Body of pancreas (tissue), 4 donors: ENCODE measurements around the gene VIPR1. TPM values are rescaled to one million over a fixed set of nuclear protein-coding genes. Genes with fewer than 3 reads are reported as not detected.

Experiments
- ATAC-seq: fragments of 150-250 bp; one replicate; pipeline ENCODE4 v1.9.1; 2016
- DNase-seq, 4 donors: peaks; one replicate each; pipeline ENCODE4 v3.0.0-alpha.2; 2019
- H3K27ac ChIP-seq, 4 donors: fragments of 200-600 bp; sonication (generic); 1 replicate in 3 of 4; 2 replicates in 1 of 4; pipeline versions ENCODE4 v1.5.1 to v1.6.1; 2016 to 2019; ENCODE audit warnings: mild to moderate bottlenecking in 1 of 4, mixed read lengths in 1 of 4, moderate library complexity in 1 of 4
- H3K27me3 ChIP-seq, 2 donors: fragments of 200-600 bp; sonication (generic); one replicate each; pipeline ENCODE4 v1.6.0; 2016; ENCODE audit warnings: mild to moderate bottlenecking in 1 of 2
- H3K36me3 ChIP-seq, 2 donors: fragments of 200-600 bp; sonication (generic); replicated peaks in 1 of 2; 2 replicates each; pipeline ENCODE4 v1.5.1; 2016; ENCODE audit warnings: low read depth in 2 of 2; ENCODE audit not compliant: insufficient read depth in 1 of 2
- H3K4me1 ChIP-seq: fragments of 200-600 bp; sonication (generic); one replicate; pipeline ENCODE4 v1.6.0; 2016
- H3K4me3 ChIP-seq, 2 donors: fragments of 200-600 bp; sonication (generic); 1 replicate in 1 of 2; 2 replicates in 1 of 2; pipeline ENCODE4 v1.5.1; 2016 to 2019
- H3K9me3 ChIP-seq, 3 donors: fragments of 200-600 bp; sonication (generic); 1 replicate in 2 of 3; 2 replicates in 1 of 3; pipeline ENCODE4 v1.5.1; 2016
- CTCF ChIP-seq, 7 experiments: fragments of 450-650 bp in 4 of 7; fragments of 200-600 bp in 3 of 7; sonication (generic) in 3 of 7; IDR thresholded peaks; one replicate each; pipeline ENCODE4 v1.5.1; 2016 to 2019; ENCODE audit warnings: antibody characterized with exemption in 7 of 7
- POLR2A ChIP-seq, 3 donors: fragments of 450-650 bp; IDR thresholded peaks; one replicate each; pipeline ENCODE4 v1.6.1; 2016; ENCODE audit warnings: antibody characterized with exemption in 3 of 3, mild to moderate bottlenecking in 2 of 3
- WGBS, 2 donors: methylation state at CpG; one replicate each; pipeline ENCODE4 v1.1.5; 2017; 5-methylcytosine and 5-hydroxymethylcytosine counted together
- intact Hi-C: fragments of 100-400 bp; cut with DNase I; formaldehyde crosslinking; loops from one replicate; pipeline ENCODE4 v1.15.1; 2023
- total RNA-seq, 2 donors: library from RNA; depleted of rRNA; stranded (reverse); fragments of >200 nt; gene quantifications; one replicate each; pipeline ENCODE4 v1.1.0, GENCODE V29; 2016

The VIPR1 gene
- total RNA-seq, 2 donors from 2014 or later: 0.99 to 10.6 TPM

- Histone ChIP-seq H3K27me3 (no peaks in the 10 kb centered on the region), H3K4me1 (peaks cover 13% of the 10 kb centered on the region), H3K9me3 (no peaks in the 10 kb centered on the region), H3K36me3 (no peaks in the 10 kb centered on the region), H3K4me3 (no peak overlapping the region), H3K27ac (no peak overlapping the region)
- intact Hi-C loops: loop anchor here (5.0 to 10.0 kb wide), 2 partner anchors 35 to 313 kb away; partner anchors contain the start of gene VIPR1
- no peak for TF ChIP-seq CTCF (IDR thresholded peaks at IDR 0.05)
- TF ChIP-seq POLR2A (IDR thresholded peaks at IDR 0.05): no peak
- DNase-seq: no peak
- no peak for ATAC-seq
Measured at GRCh38 chr3:42537350-42537749, 34.9 kb downstream of the VIPR1 start.

GRCh38 chr3:42539871-42540714 lies 37.6 kb downstream of the VIPR1 start:
- Histone ChIP-seq H3K4me3 (no peak overlapping the region), H3K27me3 (no peaks in the 10 kb centered on the region), H3K4me1 (peaks cover 34% of the 10 kb centered on the region), H3K36me3 (no peaks in the 10 kb centered on the region), H3K27ac (no peak overlapping the region), H3K9me3 (no peaks in the 10 kb centered on the region)
- TF ChIP-seq POLR2A (IDR thresholded peaks at IDR 0.05): no peak
- peak; percentile 63 to 86 (median 76) for TF ChIP-seq CTCF (IDR thresholded peaks at IDR 0.05)
- ATAC-seq (peak; percentile 73), DNase-seq (peak; percentile 83 to 87 (median 85))
- 48 to 54% methylated on average over 12 to 14 of the region's 14 CpGs for WGBS, 2 donors
- intact Hi-C loops: loop anchor here (5.0 to 10.0 kb wide), 2 partner anchors 38 to 315 kb away; partner anchors contain the start of gene VIPR1

GRCh38 chr3:42541079-42541478 lies 38.6 kb downstream of the VIPR1 start:
- no peak for TF ChIP-seq CTCF (IDR thresholded peaks at IDR 0.05)
- no peak for TF ChIP-seq POLR2A (IDR thresholded peaks at IDR 0.05)
- no peaks in the 10 kb centered on the region for H3K36me3 ChIP-seq
- intact Hi-C loops: no loop called here
- no peak overlapping the region for H3K4me3 ChIP-seq
- no peaks in the 10 kb centered on the region for H3K9me3 ChIP-seq
- no peak overlapping the region for H3K27ac ChIP-seq
- H3K27me3 ChIP-seq: no peaks in the 10 kb centered on the region
- no peak for ATAC-seq
- peaks cover 43% of the 10 kb centered on the region for H3K4me1 ChIP-seq
- 53 to 64% methylated on average over 3 of the region's 3 CpGs for WGBS, 2 donors
- DNase-seq: no peak

GRCh38 chr3:42544492-42545283 lies 42.2 kb downstream of the VIPR1 start:
- intact Hi-C loops: no loop called here
- H3K9me3 ChIP-seq: no peaks in the 10 kb centered on the region
- H3K27ac ChIP-seq: peak overlapping the region; percentile 25 to 58 (median 46)
- no peaks in the 10 kb centered on the region for H3K36me3 ChIP-seq
- TF ChIP-seq CTCF (IDR thresholded peaks at IDR 0.05) (peak in 4 of 7 experiments; percentile 37 to 44 (median 39)), POLR2A (IDR thresholded peaks at IDR 0.05) (peak in 1 of 3 donors; percentile 15)
- ATAC-seq (peak; percentile 82), DNase-seq (peak; percentile 71 to 88 (median 86))
- H3K4me1 ChIP-seq: peaks cover 41% of the 10 kb centered on the region
- WGBS, 2 donors: 6 to 16% methylated on average over 8 to 12 of the region's 12 CpGs
- H3K27me3 ChIP-seq: no peaks in the 10 kb centered on the region
- H3K4me3 ChIP-seq: no peak overlapping the region
